ENCODE measurements around the gene SREK1IP1.

DNA sequence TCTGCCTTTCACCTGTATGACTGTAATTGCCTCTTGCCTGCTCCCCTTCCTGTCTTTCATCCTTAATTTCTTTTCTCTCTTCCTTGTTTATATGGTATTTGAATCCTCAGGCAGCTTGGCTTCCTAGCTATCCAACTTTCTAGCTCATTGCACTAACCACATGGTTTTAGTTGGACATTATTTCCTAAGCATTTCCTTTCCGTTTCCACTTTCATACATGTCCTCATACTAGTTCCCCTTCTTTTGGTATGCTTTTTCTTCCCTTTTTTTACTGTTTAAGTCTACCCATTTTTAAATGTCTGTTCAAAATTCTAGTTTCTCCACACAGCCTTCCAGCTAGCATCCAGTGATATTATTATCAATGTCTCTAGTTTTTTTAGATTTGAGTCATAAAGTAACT lies 6.8 kb upstream of the SREK1IP1 start:
- TF ChIP-seq, protein P1, sequence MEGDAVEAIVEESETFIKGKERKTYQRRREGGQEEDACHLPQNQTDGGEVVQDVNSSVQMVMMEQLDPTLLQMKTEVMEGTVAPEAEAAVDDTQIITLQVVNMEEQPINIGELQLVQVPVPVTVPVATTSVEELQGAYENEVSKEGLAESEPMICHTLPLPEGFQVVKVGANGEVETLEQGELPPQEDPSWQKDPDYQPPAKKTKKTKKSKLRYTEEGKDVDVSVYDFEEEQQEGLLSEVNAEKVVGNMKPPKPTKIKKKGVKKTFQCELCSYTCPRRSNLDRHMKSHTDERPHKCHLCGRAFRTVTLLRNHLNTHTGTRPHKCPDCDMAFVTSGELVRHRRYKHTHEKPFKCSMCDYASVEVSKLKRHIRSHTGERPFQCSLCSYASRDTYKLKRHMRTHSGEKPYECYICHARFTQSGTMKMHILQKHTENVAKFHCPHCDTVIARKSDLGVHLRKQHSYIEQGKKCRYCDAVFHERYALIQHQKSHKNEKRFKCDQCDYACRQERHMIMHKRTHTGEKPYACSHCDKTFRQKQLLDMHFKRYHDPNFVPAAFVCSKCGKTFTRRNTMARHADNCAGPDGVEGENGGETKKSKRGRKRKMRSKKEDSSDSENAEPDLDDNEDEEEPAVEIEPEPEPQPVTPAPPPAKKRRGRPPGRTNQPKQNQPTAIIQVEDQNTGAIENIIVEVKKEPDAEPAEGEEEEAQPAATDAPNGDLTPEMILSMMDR (conservative IDR thresholded peaks at IDR 0.05): no peak
- TF ChIP-seq ZFX (IDR thresholded peaks at IDR 0.05): no peak
